DOHH2 (cell line): Measurements from ENCODE around the gene PFKL.

Source experiments
- H3F3A ChIP-seq: fragments of 200-600 bp; sonication (generic), shearing (Covaris generic); 2 replicates; pipeline ENCODE4 v1.6.0; 2016; ENCODE audit warnings: antibody characterized with exemption, mild to moderate bottlenecking; ENCODE audit not compliant: control insufficient read depth, insufficient read depth
- H3K27ac ChIP-seq: fragments of 200-600 bp; sonication (generic); 2 replicates; pipeline ENCODE4 v1.5.1; 2014; ENCODE audit warnings: low read depth, mild to moderate bottlenecking, low read length, moderate library complexity
- H3K27me3 ChIP-seq: fragments of 200-600 bp; sonication (generic); 2 replicates; pipeline ENCODE4 v1.6.1; 2014; ENCODE audit warnings: mild to moderate bottlenecking, low read length, mixed read lengths; ENCODE audit not compliant: control insufficient read depth
- H3K36me3 ChIP-seq: fragments of 200-600 bp; sonication (generic); 2 replicates; pipeline ENCODE4 v1.6.1; 2014; ENCODE audit warnings: mild to moderate bottlenecking, low read length, moderate library complexity, mixed read lengths; ENCODE audit not compliant: control insufficient read depth
- H3K4me1 ChIP-seq: fragments of 200-600 bp; sonication (generic); 2 replicates; pipeline ENCODE4 v1.6.1; 2014; ENCODE audit warnings: mild to moderate bottlenecking, low read length, mixed read lengths; ENCODE audit not compliant: control insufficient read depth
- H3K4me2 ChIP-seq: fragments of 200-600 bp; sonication (generic); 2 replicates; pipeline ENCODE4 v1.6.0; 2014; ENCODE audit warnings: mild to moderate bottlenecking, low read length, moderate library complexity
- H3K4me3 ChIP-seq: fragments of 200-600 bp; sonication (generic); 2 replicates; pipeline ENCODE4 v1.5.1; 2014; ENCODE audit warnings: mild to moderate bottlenecking, low read length, mixed read lengths
- H3K79me2 ChIP-seq: fragments of 200-600 bp; sonication (generic); 2 replicates; pipeline ENCODE4 v1.6.1; 2014; ENCODE audit warnings: mild to moderate bottlenecking, low read length, mixed read lengths; ENCODE audit not compliant: control insufficient read depth
- H3K9me2 ChIP-seq: fragments of 200-600 bp; sonication (generic); replicated peaks from 2 replicates; pipeline ENCODE4 v1.6.1; 2014; ENCODE audit warnings: mild to moderate bottlenecking, low read length, mixed read lengths; ENCODE audit not compliant: control insufficient read depth
- H3K9me3 ChIP-seq: fragments of 200-600 bp; sonication (generic); 2 replicates; pipeline ENCODE4 v1.6.1; 2014; ENCODE audit warnings: antibody characterized with exemption, low read length, mixed read lengths; ENCODE audit not compliant: control insufficient read depth, insufficient read depth
- H4K20me1 ChIP-seq: fragments of 200-600 bp; sonication (generic); 2 replicates; pipeline ENCODE4 v1.6.0; 2014; ENCODE audit warnings: low read depth, mild to moderate bottlenecking, antibody characterized with exemption, low read length, moderate library complexity; ENCODE audit not compliant: control insufficient read depth, insufficient read depth
- CTCF ChIP-seq: fragments of 200-600 bp; sonication (generic); IDR thresholded peaks from one replicate; pipeline ENCODE4 v1.5.1; 2014; ENCODE audit warnings: antibody characterized with exemption, mild to moderate bottlenecking, low read depth, low read length; ENCODE audit not compliant: poor library complexity, severe bottlenecking
- EZH2phosphoT487 ChIP-seq: fragments of 200-600 bp; sonication (generic); IDR thresholded peaks from 2 replicates; pipeline ENCODE4 v1.6.1; 2017; ENCODE audit warnings: borderline replicate concordance, mild to moderate bottlenecking, antibody characterized with exemption, low read length, moderate library complexity, mixed read lengths

The PFKL gene

GRCh38 chr21:44286716-44287632 lies 12.9 kb upstream of the PFKL start:
- H3K4me2 ChIP-seq = no peak overlapping the region
- H3K27me3 ChIP-seq = peaks cover 25% of the 10 kb centered on the region
- no peak overlapping the region for H3K4me3 ChIP-seq
- no peaks in the 10 kb centered on the region for H3F3A ChIP-seq
- H3K4me1 ChIP-seq = no peaks in the 10 kb centered on the region; the same call in 1 of the 2 replicates
- no peaks in the 10 kb centered on the region for H4K20me1 ChIP-seq
- H3K9me3 ChIP-seq = no peaks in the 10 kb centered on the region
- H3K36me3 ChIP-seq = no peaks in the 10 kb centered on the region
- TF ChIP-seq EZH2phosphoT487 (no peak), CTCF (no peak)
- no peaks in the 10 kb centered on the region for H3K9me2 ChIP-seq
- H3K79me2 ChIP-seq = no peaks in the 10 kb centered on the region
- no peak overlapping the region for H3K27ac ChIP-seq

- TF ChIP-seq CTCF (no peak), EZH2phosphoT487 (no peak)
- H3K27me3 ChIP-seq = peaks cover 24% of the 10 kb centered on the region
Measured at GRCh38 chr21:44288251-44289110, 11.4 kb upstream of the PFKL start.

GRCh38 chr21:44289381-44290010 lies 10.4 kb upstream of the PFKL start:
- Histone ChIP-seq H3K9me2 (no peaks in the 10 kb centered on the region), H3F3A (no peaks in the 10 kb centered on the region), H3K79me2 (no peaks in the 10 kb centered on the region), H4K20me1 (no peaks in the 10 kb centered on the region), H3K36me3 (no peaks in the 10 kb centered on the region), H3K4me1 (peaks cover 4% of the 10 kb centered on the region), H3K27ac (no peak overlapping the region), H3K9me3 (no peaks in the 10 kb centered on the region), H3K4me2 (no peak overlapping the region), H3K27me3 (peaks cover 18% of the 10 kb centered on the region), H3K4me3 (no peak overlapping the region)
- TF ChIP-seq CTCF = no peak
- TF ChIP-seq EZH2phosphoT487 = no peak

More at GRCh38 chr21:44288251-44289110, 11.4 kb upstream of the PFKL start:
- Histone ChIP-seq H3F3A (no peaks in the 10 kb centered on the region), H3K4me1 (no peaks in the 10 kb centered on the region; the same call in 1 of the 2 replicates), H3K79me2 (no peaks in the 10 kb centered on the region), H3K4me2 (no peak overlapping the region), H4K20me1 (no peaks in the 10 kb centered on the region), H3K9me3 (no peaks in the 10 kb centered on the region), H3K27ac (no peak overlapping the region), H3K36me3 (no peaks in the 10 kb centered on the region), H3K4me3 (no peak overlapping the region), H3K9me2 (no peaks in the 10 kb centered on the region)
